Measurements from ENCODE around the gene CXCR5.

Gene CXCR5

DNA sequence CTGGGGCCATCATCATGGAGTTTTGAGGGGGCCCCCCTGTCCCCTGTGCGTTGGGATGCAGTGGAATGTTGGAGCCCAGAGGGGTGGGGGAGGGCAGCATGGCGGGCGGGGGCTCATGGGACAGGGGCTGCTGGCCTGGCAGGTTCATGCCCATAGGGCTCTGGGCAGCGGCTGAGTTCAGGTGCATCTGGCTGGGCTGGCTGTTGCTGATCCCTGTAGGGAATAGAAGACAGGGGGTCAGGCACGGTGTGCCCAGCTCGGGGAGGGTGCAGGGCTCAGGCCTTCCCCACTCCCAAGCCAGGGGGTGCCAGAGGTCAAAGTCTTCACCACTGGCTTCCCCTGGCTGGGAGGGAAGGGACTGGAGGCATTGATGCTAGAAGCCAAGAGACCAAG is 15.6 kb downstream of the CXCR5 start:
- DNase-seq, result no peak

DNA sequence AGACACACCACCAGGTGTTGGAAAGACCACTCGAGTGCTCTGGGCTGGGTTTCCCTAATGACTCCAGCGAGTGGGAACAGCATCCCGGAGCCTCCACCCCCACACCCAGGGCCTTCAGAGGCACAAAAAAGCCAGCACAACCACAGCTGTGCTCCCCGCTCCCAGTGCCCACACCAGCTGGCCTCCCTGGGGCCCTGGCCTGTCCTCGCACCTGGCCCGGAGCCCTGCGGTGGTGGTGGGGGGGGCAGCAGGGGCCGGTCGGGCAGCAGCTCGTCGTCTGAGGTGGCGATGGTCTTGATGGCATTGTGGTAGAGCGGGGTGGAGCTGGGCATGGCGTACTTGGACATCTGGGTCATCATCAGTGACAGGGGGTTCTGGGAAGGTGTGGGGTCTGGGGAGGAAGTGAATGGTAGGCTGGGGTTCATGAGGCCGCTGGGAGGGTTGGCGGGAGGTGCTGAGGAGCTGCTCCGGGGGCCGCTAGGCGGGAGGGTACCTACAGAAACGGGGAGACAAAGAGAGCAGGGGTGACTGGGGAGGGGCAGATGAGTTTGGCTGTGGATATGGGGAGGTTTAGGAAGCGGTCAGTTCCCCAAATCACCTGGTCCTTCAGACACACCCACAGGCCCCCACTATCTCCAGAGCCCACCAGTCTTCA is 16.1 kb downstream of the CXCR5 start:
- DNase-seq, result no peak

DNA sequence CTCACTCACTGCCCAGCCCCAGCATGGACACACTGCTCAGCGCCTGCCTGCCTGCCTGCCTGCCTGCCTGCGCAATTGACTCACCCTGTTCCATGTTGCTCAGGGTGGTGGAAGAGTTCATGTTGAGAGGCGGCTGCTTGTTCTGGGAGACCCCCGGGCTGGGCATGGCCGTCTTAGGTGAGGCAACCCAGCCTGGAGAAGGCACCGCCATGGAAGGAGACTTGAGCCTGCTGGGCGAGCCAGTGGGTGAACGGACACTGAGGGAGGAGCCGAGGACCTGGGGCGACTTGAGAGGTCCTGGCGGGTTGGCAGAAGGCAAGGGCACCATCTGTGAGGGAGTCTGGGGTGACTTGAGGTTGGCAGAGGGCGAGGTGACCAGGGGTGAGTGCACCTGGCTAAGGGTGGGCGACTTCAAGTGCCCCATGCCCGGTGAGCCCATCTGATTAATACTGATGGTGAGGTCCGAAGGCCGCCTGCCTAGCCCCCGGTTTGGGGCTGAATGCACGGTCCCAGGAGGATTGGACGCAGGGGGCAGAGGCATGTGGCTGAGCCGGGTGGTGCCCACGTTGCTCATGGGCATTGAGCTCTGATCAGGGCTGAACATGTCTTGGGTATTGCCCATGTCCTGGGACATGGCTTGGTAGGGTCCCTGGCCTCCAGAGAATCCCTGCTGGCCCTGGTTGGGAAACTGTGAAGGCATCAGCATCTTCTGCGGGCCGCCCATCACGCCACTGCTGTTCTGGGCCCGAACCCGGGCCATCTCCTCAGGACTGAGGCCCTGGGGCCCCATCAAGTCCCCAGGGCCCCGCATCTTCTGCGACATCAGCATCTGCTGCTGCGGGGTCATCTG is 17.1 kb downstream of the CXCR5 start:
- no peak for DNase-seq

DNA sequence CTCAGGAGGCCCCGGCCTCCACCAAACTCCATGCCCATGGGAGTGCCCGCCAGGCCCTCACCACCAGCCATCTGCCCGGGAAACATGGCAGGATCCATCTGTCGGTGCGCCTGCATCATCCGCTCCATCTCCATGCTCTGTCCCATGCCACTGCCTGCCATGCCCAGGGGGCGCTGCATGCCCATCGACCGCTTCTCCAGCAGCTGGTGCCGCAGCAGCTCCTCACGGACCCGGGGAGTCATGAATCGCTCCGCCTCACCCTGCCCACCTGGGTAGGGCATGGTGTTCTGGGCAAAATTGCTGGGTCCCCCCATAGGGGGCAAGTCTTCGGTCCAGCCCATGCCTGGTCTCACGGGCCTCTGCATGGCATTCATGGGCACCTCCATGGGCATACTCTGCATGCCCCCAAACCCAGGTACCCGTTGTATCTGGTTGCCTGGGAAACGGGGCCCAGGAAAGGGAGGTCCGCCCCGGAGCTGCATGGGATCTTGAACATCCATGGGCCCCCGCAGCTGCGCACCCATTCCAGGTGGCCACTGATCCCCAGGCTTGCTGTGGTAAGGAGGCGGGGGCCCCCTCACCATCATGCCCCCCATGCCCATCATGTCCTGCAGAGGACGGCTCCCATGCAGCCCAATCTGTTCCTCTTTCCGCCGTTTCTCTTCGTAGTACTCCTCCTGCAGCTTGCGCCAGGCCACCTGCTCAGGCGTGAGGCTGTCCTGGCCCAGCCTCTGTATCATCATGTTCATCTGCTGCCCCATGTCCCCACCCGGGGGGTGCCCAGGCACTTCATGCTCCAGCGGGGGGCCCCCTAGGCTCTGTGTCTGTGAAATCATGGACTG is 18.0 kb downstream of the CXCR5 start:
- no peak for DNase-seq

DNA sequence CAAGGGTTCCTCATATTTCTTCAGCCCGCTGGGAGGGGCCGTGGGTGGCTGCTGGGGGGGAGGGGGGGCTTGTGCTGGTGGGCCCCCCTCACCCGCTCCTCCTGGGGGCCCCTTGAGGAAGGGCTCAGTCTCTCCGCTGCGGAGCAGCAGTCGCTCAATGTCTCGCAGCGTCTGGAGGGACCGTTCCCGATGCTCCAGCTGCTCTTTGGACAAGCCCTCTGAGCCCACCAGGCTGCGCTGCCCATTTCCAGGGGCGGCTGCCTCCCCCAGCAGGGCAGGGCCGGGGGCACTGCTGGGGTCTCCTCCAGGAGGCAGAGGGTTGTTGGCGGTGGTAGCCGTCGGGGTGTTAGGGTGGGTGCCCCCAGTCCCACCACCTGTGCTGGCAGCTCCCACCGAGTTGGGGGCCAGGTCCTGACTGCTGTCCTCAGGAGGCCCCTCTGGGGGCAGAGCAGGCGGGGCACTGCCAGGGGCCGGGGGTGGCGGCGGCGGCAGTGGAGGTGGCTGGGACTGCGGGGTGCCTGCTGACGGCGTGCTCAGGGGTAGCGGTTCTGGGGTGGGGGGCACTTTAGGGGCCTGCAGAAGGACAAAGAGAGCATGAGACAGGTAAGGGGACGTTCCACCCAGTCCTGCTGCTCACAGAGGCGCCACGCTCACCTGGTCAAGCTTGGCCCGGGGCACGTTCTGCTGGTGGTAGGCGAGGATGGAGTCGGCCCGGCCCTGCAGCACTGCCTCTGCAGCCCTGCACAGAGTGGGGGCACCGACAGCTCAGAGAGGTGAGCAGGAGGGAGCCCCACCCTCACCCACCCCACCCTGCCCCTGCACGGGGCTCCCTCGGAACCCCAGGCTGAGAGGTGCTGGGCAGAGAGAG is 18.9 kb downstream of the CXCR5 start:
- DNase-seq, result no peak

DNA sequence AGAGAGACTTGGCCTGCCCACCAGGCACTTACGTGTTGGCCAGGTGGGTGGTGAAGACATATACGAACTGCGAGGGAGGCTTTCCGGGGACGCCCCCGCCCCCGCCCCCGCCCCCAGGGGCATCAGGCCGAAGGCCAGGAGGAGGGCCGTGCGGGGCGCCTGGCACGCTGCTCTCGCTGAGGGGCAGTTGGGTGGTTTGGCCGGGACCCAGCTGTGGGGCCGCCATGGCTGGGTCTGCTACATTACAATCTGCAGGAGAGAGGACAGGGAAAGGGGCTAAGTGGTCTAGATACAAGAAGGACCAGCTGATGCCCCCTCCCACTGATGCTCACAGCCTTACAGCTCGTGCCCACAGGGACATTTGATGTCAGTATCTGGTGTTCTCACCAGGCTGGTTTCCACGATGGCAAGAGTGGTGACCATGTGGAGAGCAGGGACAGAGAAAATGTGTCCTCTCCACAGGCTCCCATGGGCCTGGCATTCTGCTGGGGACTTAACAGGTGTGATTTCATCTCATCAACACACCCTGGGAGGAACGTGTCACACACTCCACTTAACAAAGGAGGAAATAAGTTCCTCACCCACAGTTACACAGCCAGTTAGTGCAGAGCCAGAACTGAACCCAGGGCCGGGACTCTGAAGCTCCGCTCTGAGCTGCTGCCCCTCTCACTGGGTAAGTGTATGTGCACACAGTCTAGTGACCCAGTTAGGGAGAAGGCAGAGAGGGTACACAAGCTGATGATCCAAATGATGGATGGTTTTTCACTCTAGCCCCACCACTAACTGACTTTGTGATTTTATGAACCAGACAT is 19.7 kb downstream of the CXCR5 start:
- DNase-seq, result no peak

DNA sequence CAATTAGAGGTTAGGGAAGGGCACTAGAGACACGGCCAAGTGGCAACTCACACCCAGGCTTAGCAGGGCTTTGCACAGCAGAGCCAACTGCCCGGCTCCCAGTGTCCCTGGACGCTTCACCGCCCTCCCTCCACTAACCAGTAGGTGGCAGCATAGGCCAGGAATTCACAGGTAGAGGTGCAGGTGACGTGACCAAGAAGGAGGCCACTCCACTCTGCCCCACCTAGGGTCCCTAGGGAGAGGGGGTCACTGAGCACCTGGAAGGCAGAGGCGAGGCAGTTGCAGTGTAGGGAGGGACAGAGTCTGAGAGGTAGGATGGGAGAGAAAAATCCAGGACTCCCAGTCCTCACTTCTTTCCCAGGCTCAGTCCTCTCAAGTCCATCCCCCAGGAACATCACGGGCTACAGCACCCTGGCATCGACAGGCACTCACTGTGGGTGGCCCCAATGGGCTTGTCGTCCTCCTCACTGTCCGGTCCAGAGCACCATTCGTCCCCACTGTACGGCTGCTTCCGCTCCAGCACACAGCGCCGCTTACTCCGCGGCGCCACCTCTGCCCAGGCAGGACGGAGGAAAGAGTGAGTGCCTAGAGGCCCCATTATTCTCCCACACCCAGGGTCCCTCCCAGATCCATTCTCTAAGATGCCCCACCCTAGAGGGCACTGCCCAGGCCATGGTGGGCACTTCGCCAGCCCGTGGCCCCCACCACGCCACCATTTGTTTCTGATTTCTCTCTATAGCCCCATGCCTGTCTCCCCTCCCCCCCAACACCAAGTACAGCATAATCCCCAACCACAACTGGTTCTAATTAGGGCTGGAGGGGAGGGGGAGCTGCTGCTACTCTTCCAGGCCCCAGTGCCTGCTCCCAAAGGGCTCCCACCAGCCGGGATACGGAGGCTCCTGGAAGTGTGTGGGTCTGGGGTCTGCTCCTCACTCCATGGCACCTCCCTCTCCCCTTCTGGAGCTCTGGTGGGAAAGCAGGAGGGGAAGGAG is 23.7 kb downstream of the CXCR5 start:
- DNase-seq, result peak; percentile 34

DNA sequence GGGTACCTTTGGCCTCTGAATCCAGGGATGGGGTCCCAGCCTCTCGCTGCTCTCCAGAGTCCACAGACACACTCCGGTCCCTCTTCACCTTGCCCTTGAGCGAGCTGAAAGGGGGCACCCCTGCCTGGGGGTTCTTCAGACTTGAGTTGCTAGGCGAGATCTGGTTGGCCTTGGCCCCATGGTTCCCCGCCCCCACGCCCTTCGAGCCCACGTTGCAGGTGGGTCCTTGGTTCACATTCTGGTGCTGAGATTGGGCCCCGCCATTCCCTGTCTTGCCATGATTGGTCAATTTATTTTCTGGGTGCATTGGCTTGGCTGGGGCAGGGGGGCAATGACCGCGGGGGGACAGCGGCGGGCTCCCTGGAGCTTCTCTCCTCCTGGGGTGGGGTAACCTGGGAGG is 24.6 kb downstream of the CXCR5 start:
- DNase-seq, result no peak

DNA sequence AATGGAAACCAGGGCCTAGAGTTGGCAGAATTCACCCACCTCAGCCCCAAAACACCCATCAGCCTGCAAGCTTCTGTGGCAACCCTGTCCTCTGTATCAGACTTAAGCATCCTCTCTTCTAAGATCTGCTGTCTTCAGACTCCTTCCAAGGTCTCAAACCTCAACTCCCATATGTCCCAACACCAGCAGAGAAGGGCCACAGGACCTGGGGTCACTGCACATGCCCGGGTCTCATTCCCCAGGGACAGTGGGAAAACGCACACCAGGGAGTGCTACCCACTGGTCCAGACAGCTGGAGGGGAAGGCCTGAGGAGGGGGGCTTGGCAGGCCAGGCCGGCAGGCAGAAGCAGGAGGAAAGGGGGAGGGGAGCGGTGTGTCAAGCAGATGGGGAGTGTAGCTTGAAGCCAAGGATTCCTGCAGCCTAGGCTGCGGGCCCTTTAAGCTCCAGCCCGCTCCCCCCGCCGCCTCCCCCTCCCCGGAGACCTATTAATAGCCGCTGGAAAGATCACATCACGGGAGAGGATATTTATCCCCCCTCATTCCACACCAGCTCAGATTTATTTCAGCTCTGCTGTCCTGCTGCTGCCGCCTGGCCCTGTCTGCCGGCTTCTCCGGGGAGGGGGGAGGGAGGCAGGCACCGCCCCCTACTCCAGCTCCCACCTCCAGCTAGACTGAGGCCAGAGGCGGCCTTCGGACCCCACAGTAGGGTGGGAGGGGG is 25.4 kb downstream of the CXCR5 start:
- DNase-seq, result no peak

DNA sequence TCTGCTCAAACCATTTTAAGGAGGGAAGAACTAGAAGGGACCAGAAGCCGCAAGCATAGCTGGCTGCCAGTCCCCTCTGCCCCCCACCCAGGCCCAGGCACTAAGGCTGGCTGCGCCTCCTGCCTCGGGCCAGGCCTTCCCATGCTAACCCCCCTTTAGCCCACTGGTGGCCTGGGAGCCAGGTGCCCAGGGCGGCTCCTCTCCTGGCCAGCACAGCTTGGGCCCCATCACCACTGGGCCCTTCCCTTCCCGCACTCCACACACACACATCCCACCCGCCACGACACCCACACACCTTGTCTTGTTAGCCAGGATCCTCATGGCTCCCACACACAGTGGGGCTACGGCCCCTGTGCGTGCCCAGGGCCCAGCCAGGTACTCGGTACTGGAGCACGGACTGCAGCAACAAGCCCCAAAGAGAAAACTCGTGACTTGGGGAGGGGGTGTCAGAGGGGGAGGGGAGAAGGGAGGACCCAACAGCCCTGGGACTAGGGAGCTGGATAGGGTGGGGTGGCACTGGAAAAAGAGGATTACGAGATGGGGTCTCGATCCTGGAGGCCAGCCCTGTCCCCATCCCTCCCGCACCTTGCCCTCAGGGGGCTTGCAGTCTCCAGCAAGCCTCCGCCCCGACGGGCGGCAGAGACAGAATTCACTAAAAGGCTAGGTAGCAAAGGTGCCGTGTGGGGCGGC is 26.1 kb downstream of the CXCR5 start:
- DNase-seq, result no peak

DNA sequence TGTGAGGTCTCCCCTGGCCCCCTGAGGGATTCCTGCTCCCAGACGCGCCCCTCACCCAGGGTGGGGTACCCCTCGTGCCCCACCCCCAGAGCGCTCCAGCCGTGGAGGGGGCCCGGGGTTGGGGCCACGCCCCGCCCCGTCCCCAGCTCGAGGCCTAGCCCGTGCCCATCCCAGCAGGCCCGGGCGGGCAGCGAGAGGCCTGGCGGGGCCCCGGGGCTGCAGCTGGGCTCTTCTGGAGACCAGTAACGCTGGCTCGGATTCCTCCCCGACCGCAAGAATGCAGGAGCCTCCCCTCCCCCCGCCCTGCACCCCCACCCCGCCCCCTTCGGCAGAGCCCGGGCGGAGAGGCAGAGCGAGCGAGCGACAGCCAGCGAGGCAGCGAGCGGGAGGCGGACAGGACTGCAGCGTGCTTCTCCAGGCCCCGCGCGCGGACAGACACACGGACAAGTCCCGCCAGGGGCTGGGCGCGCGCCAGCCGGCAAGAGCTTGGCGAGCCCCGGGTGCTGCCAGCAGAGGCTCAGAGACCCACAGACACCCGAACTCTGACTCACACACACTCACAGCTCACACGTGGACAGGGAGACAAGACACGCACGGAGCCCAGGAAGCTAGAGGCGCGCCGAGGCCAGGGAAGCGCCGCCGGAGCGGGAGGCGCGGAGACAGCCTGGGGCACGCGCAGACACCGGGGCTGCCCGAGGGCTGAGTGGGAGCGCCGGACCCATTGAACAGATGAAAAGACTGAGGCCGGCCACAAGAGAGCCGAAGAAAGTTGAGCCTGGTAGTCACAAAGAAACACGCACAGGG is 26.8 kb downstream of the CXCR5 start:
- DNase-seq, result no peak

DNA sequence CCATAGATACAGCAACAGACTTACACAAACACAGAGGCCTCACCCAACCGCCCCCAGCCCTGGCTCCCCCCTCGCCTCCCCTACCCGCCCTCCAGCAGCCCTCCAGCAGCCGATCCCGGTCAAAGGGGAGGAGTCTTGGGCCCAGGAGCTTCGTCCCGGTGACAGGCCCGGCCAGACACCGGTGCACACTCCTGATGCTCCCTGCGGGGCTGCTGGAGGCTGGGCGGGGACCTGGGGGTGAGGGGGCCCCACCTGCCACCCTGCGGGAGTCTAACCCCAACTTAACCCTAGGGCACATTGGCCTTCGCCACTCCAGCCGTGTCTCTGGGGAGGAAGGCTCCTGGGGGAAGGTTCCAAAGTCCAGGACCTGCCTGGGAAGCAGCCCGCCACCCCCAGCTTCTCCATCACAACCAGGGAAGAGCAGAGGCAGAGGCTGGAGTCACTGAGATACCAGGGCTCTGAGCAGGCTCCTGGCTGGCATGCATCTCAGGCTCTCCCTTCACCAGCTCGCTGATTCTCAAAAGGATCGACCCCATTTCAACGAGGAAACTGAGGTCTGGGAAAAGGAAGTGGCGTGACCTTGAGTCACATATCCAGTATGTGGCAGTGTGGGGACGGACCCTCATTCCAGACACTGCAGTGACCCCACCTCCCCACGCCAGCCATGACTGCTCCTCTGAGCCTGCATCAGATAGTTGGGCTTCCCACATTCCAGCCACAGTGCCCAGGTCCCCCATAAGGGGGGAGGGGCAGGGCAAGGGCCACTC is 27.6 kb downstream of the CXCR5 start:
- no peak for DNase-seq

DNA sequence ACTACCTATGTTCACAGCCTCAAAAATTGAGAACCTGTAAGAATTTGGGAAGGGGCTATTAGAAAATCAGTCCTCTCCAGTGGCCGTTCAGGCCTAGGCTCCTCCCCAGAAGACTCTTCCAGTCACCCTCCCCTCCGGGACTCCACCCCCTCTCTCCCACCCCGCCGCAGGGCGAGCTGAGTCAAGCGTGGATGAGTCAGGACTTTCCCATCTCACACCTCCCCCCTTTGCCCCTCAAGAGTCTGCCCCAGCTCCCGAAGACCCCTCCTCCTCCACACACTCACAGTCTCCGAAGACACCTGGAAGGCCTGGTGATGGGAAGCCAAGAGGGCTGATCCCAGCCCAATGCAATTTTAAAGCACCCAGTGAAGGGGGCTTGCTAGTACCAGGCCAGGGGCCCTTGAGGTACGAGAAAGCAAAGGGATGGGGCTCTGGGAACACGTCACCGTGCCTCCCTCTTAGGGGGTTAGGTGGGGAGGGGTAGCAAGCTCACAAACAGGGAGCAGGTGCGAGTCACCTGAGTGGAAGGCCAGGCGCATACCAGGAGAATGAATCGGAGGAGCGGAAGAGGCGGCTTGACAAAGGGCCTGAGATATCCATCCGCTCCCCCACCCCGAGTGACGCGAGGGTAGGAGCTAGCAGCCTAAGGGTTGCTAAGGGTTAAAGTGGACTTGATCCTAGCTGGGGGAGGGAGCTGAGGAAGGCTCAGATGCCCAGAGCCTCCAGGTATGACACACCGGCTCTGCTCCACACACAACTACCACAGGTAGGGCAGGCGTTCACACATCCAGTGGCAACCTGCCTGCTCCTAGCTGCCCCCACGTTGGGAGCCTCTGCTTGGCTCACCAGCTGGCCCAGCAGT is 28.4 kb downstream of the CXCR5 start:
- no peak for DNase-seq

DNA sequence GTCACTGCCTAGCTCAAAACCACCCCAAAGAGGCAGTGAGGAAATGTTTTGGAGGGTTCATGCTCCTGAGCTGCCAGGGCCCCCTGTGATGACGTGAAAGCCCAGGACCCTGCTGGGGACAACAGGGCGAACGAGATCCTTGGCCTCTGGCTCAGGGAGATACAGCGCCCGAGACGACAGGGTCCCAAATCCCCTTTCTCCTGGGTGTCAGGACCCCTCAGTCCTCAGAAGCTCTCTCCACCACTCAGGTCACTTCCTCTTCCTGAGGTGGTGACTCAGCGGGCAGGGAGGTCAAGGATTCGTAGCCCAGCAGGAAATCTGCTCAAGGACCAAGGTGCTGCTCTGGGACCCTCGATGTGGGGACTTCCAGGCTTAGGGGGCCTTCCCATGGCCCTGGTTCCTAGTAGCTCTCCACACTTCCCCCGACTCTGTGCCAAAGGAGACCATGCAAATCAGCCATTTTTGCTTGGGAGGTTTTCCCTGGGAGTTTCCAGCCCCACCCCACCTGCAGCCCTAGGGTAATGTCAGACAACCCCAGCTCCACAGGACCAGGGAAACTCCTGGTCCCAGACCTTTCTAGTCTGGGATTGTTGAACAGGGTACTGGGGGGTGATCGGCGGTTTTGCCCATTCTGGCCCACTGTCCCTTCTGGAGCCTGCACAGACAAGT is 29.2 kb downstream of the CXCR5 start:
- DNase-seq, result no peak

DNA sequence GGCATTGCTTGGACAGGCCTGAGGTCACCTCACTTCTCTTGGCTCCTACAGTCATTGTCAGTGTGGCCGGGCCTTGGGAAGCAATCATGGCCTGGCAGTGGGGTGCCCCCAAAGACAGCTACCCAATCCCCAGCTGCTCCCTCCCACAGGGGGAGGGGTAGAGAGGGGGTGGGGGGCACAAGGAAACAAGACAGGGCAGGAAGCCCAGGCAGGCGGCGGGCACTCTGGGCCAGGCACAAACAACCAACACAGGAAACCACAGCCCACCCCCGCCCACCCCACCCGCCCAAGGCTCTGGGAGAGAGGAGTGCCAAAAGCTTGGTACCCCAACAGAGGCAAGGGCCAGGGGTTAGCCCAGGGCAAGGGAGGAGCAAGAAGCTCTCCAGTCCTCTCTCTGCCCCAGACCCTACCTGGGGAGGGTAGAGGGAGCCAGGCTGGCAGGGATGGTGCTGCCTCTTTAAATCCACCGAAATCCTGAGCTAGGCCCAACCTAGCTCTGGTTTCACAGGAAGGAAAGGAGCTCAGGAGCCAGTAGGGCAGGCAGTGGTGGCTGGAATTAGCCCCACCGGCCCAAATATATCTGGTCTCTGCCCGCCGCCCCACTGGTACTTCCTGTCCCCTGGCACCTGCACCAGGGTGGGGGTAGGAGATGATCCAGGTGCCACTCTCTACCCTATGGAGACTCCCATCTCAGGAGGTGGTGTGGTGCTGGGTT is 29.9 kb downstream of the CXCR5 start:
- no peak for DNase-seq

Measured in NCI-H748 treated with DMSO at 0.1 percent for 48 hours (cell line).